Medulla oblongata (tissue), 1 donor: ENCODE data around the gene NCOA3.

Experiments used
- DNase-seq: peaks from one replicate; pipeline ENCODE4 v3.0.0-alpha.2; 2015; ENCODE audit errors: extremely low spot score

Gene NCOA3

GRCh38 chr20:47631078-47631477 lies 129.4 kb downstream of the NCOA3 start:
- DNase-seq = no peak

GRCh38 chr20:47635256-47635655 lies 133.6 kb downstream of the NCOA3 start:
- no peak for DNase-seq

- DNase-seq = no peak
Measured at GRCh38 chr20:47638851-47639250, 137.2 kb downstream of the NCOA3 start.

GRCh38 chr20:47642118-47642517 lies 140.4 kb downstream of the NCOA3 start:
- peak; percentile 59 for DNase-seq

- no peak for DNase-seq
Measured at GRCh38 chr20:47642624-47643023, 140.9 kb downstream of the NCOA3 start.

GRCh38 chr20:47645632-47646031 lies 143.9 kb downstream of the NCOA3 start:
- DNase-seq = no peak

GRCh38 chr20:47647994-47648393 lies 146.3 kb downstream of the NCOA3 start:
- DNase-seq = no peak

GRCh38 chr20:47648943-47649342 lies 147.3 kb downstream of the NCOA3 start:
- no peak for DNase-seq

GRCh38 chr20:47652301-47652700 lies 150.6 kb downstream of the NCOA3 start:
- DNase-seq = no peak

- DNase-seq = no peak
Measured at GRCh38 chr20:47652794-47653193, 151.1 kb downstream of the NCOA3 start.

- no peak for DNase-seq
Measured at GRCh38 chr20:47653869-47654268, 152.2 kb downstream of the NCOA3 start.

- no peak for DNase-seq
Measured at GRCh38 chr20:47654370-47654769, 152.7 kb downstream of the NCOA3 start.

- DNase-seq = no peak
Measured at GRCh38 chr20:47655635-47656034, 153.9 kb downstream of the NCOA3 start.

- peak; percentile 9 for DNase-seq
Measured at GRCh38 chr20:47656318-47656717, 154.6 kb downstream of the NCOA3 start.

- DNase-seq = no peak
Measured at GRCh38 chr20:47659904-47660601, 158.4 kb downstream of the NCOA3 start.

GRCh38 chr20:47660602-47660905 lies 158.9 kb downstream of the NCOA3 start:
- DNase-seq = no peak

- DNase-seq = no peak
Measured at GRCh38 chr20:47660983-47661700, 159.5 kb downstream of the NCOA3 start.

GRCh38 chr20:47661714-47662113 lies 160.0 kb downstream of the NCOA3 start:
- no peak for DNase-seq

GRCh38 chr20:47662483-47663353 lies 161.0 kb downstream of the NCOA3 start:
- no peak for DNase-seq

GRCh38 chr20:47663354-47664067 lies 161.8 kb downstream of the NCOA3 start:
- peak; percentile 81 for DNase-seq

- no peak for DNase-seq
Measured at GRCh38 chr20:47664068-47664437, 162.4 kb downstream of the NCOA3 start.

- DNase-seq = no peak
Measured at GRCh38 chr20:47664744-47665143, 163.1 kb downstream of the NCOA3 start.
